K562 (cell line): ENCODE data around the gene CYP2R1. TPM values are rescaled to one million over a fixed set of nuclear protein-coding genes. Genes with fewer than 3 reads are reported as not detected.

ENCODE experiments used
- ADNP ChIP-seq: fragments of 200-800 bp; sonication (Bioruptor generic); IDR thresholded peaks from 2 replicates; pipeline ENCODE4 v1.6.1; 2016; ENCODE audit warnings: missing genetic modification characterization, missing compliant biosample characterization
- ASH1L ChIP-seq: fragments of 450-650 bp; IDR thresholded peaks from 2 replicates; pipeline ENCODE4 v1.6.1; 2018; ENCODE audit warnings: borderline replicate concordance, mild to moderate bottlenecking, low read depth; ENCODE audit not compliant: partially characterized antibody
- CREB5 ChIP-seq: fragments of 250-450 bp; sonication (Bioruptor Pico); IDR thresholded peaks from 2 replicates; pipeline ENCODE4 v1.5.0; 2020; ENCODE audit warnings: mild to moderate bottlenecking
- KLF16 ChIP-seq: IDR thresholded peaks from 2 replicates; pipeline ENCODE4 v1.6.1; 2016; ENCODE audit warnings: antibody characterized with exemption
- MCM3 ChIP-seq: fragments of 450-650 bp; IDR thresholded peaks from 2 replicates; pipeline ENCODE4 v1.6.1; 2016
- MYBL2 ChIP-seq, 2 experiments: fragments of 450-650 bp in 1 of 2; sonication (generic) in 1 of 2; formaldehyde crosslinking in 1 of 2; IDR thresholded peaks; 2 replicates each; pipeline versions ENCODE4 v1.6.1 to v1.8.1; 2017 to 2022; ENCODE audit warnings: borderline replicate concordance in 1 of 2, inconsistent platforms in 1 of 2, low read depth in 1 of 2, mild to moderate bottlenecking in 1 of 2, missing genetic modification reagents in 1 of 2, moderate library complexity in 1 of 2
- ZBTB11 ChIP-seq, 3 experiments: fragments of 200-800 bp in 1 of 3; fragments of 250-450 bp in 1 of 3; fragments of 450-650 bp in 1 of 3; sonication (Bioruptor Pico) in 1 of 3; sonication (Bioruptor generic) in 1 of 3; formaldehyde crosslinking in 1 of 3; IDR thresholded peaks; 2 replicates each; pipeline versions ENCODE4 v1.6.1 to v1.8.0; 2016 to 2022; ENCODE audit warnings: mild to moderate bottlenecking in 2 of 3, missing genetic modification characterization in 2 of 3, missing compliant biosample characterization in 1 of 3, moderate library complexity in 1 of 3
- ZFP91 ChIP-seq: sonication (generic); formaldehyde crosslinking; IDR thresholded peaks from 2 replicates; pipeline ENCODE4 v1.8.0; 2022; ENCODE audit warnings: mild to moderate bottlenecking, missing genetic modification reagents
- ZNF134 ChIP-seq: fragments of 250-450 bp; sonication (Bioruptor Pico); conservative IDR thresholded peaks from 2 replicates; pipeline ENCODE4 v1.4.0; 2020
- ZNF395 ChIP-seq: fragments of 200-800 bp; sonication (Bioruptor generic); IDR thresholded peaks from 2 replicates; pipeline ENCODE4 v1.6.1; 2017; ENCODE audit warnings: missing genetic modification characterization, missing compliant biosample characterization
- ZNF740 ChIP-seq, 3 experiments: fragments of 200-800 bp in 1 of 3; sonication (Bioruptor generic) in 1 of 3; sonication (generic) in 1 of 3; formaldehyde crosslinking in 1 of 3; IDR thresholded peaks; 2 replicates each; pipeline versions ENCODE4 v1.6.1 to v1.8.0; 2016 to 2022; ENCODE audit warnings: mild to moderate bottlenecking in 2 of 3, missing compliant biosample characterization in 2 of 3, missing genetic modification characterization in 2 of 3, missing genetic modification reagents in 1 of 3
- polyA plus RNA-seq, 8 experiments: library from polyadenylated mRNA; depleted of rRNA in 4 of 8; stranded (reverse) in 5 of 8; unstranded in 3 of 8; fragments of >200 nt; fragmentation: Nextera tagmentation in 2 of 8; fragmentation: Illumina TruSeq in 1 of 8; extraction: Ambion mirVana in 2 of 8; extraction: Trizol in 1 of 8; gene quantifications; 2 replicates each; pipeline versions ENCODE4 v1.2.1 to v1.2.3, GENCODE V29; 2011 to 2014; ENCODE audit warnings: inconsistent platforms in 1 of 8, missing spikeins in 1 of 8
- total RNA-seq, 7 experiments: library from RNA; depleted of rRNA in 6 of 7; stranded (reverse); fragments of >200 nt in 6 of 7; fragmentation: Illumina TruSeq in 2 of 7; extraction: Trizol in 2 of 7; gene quantifications; 2 replicates each; pipeline versions ENCODE4 v1.2.1 to v1.2.3, GENCODE V29; 2011 to 2021; ENCODE audit warnings: low replicate concordance in 1 of 7

Gene CYP2R1
- total and polyA plus RNA-seq, 9 of the 15 experiments (the other 6 are each of a cell fraction or from before 2014, with no cell fraction given), result 19.4 to 40.5 (median 29.4) TPM

- TF ChIP-seq ZNF395 (peak; percentile 26; the same call in 1 of the 2 replicates), ZBTB11 (CRISPR knock-in tag; IDR thresholded peaks at IDR 0.05) (no peak), MCM3 (no peak), CREB5 (CRISPR knock-in tag) (no peak), ZNF740 (CRISPR knock-in tag; IDR thresholded peaks at IDR 0.05) (no peak), ZNF740 (tag; IDR thresholded peaks at IDR 0.05) (no peak), MYBL2 (IDR thresholded peaks at IDR 0.05; ENCODE audit: low read depth) (no peak), MYBL2 (CRISPR knock-in tag; IDR thresholded peaks at IDR 0.05; ENCODE audit: borderline replicate concordance) (no peak), ADNP (tag) (no peak), KLF16 (peak; percentile 61; the same call in 1 of the 2 replicates), ASH1L (no peak), ZFP91 (CRISPR knock-in tag) (no peak), ZNF134 (CRISPR knock-in tag) (no peak)
Observed at GRCh38 chr11:14894657-14895598, 2.9 kb upstream of the CYP2R1 start (continued).
